Erythroblast (primary cell): ENCODE measurements around the gene KCNH8.

Experiments used
- GATA1 ChIP-seq: IDR thresholded peaks from 2 replicates; pipeline ENCODE4 v1.6.1; 2011; ENCODE audit warnings: low read depth, mild to moderate bottlenecking, control low read depth, low read length, moderate library complexity
- POLR2A ChIP-seq: IDR thresholded peaks from 2 replicates; pipeline ENCODE4 v1.6.1; 2011; ENCODE audit warnings: mild to moderate bottlenecking, low read length

- TF ChIP-seq POLR2A (no peak), GATA1 (no peak)
These were observed 105.9 kb downstream of the KCNH8 start for GRCh38 chr3:19254189-19254588.
